Measurements from ENCODE around the gene LMF1.

Gene LMF1

DNA sequence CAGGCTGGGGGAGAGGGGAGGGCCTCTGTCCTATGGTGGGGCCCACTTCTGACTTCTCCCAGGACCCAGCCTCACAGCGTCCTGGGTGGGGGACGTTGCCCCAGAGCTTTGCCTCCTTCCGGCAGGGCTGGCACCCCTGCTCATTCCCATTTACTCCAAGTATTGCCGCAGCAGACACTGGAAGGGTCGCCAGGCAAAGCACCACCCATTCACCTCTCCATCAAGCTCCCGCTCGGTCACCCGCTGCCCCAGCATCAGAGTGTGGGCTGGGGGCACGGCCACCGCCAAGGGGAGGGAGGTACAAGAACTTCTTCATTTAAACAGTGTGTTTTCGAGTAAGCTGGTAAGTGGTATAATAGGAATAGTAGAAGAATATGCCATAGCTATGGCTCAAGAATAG is 117.5 kb downstream of the LMF1 start:
- FAIRE-seq (no peak), DNase-seq (ENCODE audit: insufficient read length, low spot score) (no peak)
- no peak for TF ChIP-seq SPI1 (IDR thresholded peaks at IDR 0.05; ENCODE audit: low read depth, low read length)
- no peak for TF ChIP-seq POLR2AphosphoS5 (IDR thresholded peaks at IDR 0.05; ENCODE audit: low read depth, low read length)
- no peak for TF ChIP-seq POU2F2 (IDR thresholded peaks at IDR 0.05; ENCODE audit: low read depth, low read length)
- no peak for TF ChIP-seq POLR2A (IDR thresholded peaks at IDR 0.05; ENCODE audit: low read depth, low read length)
- no peak for TF ChIP-seq TAF1 (IDR thresholded peaks at IDR 0.05; ENCODE audit: low read depth, low read length)
- TF ChIP-seq PAX5 (IDR thresholded peaks at IDR 0.05; ENCODE audit: insufficient read depth, low read length, severe bottlenecking): no peak

DNA sequence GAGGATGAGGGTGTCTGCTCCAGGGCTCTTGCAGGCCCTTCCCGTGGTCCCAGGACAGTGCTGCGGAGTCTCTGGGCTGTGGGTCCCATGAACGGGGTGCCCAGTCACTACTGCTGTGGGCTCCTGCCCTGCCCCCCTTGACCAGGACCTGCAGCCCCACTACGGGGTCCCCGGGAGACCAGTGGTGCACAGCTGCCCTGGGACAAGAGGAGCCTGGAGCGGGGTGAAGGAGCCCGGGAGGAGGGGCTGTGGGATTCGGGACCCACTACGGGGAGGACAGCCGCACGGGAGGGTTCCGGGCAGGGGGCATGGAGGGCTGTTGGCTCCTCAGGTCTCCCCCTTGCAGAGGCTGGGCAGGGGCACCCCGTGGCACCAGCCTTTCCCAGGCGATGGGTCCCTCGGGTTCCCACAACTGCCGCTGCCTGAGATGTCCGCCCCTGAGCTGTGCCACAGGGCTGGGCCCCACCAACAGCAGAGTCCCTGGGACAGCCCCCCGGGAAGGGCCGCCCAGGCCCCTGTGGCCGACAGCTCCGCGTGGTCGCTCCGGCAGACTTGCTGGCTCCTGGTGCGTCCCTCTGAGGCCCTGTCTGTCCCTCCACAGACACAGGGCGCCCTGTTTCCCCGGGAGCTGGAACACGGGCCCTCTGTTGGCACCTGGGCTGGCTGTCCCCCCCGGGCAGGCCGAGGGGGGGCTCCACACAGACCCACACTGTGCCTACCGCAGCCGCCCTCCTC is 118.2 kb downstream of the LMF1 start:
- DNase-seq (ENCODE audit: insufficient read length, low spot score): no peak
- no peak for FAIRE-seq
- TF ChIP-seq SPI1 (IDR thresholded peaks at IDR 0.05; ENCODE audit: low read depth, low read length) (no peak), TAF1 (IDR thresholded peaks at IDR 0.05; ENCODE audit: low read depth, low read length) (no peak), POU2F2 (IDR thresholded peaks at IDR 0.05; ENCODE audit: low read depth, low read length) (no peak), PAX5 (IDR thresholded peaks at IDR 0.05; ENCODE audit: insufficient read depth, low read length, severe bottlenecking) (no peak), POLR2AphosphoS5 (IDR thresholded peaks at IDR 0.05; ENCODE audit: low read depth, low read length) (no peak)

DNA sequence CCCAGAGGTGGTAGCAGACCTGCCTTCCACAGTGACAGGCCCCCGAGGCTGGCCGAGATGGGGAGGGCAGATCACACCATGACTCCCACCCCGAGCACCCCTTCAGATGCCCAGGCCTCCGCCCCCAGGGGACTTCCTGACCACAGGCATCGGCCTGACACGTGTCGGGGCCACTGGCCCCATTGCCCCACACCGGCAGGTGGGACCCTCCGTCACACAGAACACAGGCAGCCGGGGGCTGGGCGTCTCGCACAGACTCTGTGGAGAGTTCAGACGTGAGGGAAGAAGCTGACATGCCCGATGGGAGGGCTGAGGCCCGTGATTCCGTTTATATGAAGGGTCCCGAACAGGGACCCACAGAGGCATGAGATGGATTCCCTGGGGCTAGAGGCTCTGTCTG is 118.9 kb downstream of the LMF1 start:
- no peak for DNase-seq (ENCODE audit: insufficient read length, low spot score)
- FAIRE-seq: no peak
- TF ChIP-seq SPI1 (IDR thresholded peaks at IDR 0.05; ENCODE audit: low read depth, low read length): no peak
- no peak for TF ChIP-seq POLR2A (IDR thresholded peaks at IDR 0.05; ENCODE audit: low read depth, low read length)
- TF ChIP-seq PAX5 (IDR thresholded peaks at IDR 0.05; ENCODE audit: insufficient read depth, low read length, severe bottlenecking): no peak
- no peak for TF ChIP-seq TAF1 (IDR thresholded peaks at IDR 0.05; ENCODE audit: low read depth, low read length)
- no peak for TF ChIP-seq POLR2AphosphoS5 (IDR thresholded peaks at IDR 0.05; ENCODE audit: low read depth, low read length)
- no peak for TF ChIP-seq POU2F2 (IDR thresholded peaks at IDR 0.05; ENCODE audit: low read depth, low read length)

DNA sequence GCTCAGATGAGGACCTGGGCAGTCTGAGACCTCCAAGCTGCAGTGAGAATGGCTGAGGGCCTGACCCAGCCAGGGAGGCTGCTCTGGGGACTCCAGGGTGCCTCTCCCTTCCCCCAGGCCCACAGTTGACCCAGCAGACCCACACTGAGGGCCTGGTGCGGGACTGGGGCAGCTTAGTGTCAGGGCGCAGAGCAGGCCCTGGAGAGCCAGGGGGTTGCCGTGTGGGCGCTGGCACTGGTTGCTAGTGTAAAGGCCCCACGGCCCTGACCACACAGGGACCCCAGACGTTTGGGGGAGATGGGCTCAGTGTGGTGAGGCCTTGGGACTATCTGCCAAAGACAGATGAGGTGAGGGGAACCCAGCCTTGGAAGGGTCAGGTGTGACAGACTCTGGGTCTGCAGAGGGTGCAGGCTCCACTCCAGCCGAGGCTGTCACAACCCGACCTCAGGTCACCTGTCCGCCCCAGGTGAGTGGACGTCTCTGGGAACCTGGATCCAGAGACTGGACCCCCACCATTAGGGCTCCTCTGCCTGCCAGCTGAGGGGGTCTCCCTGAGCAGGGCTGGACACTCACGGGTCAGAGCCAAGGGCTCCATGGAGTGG is 119.5 kb downstream of the LMF1 start:
- TF ChIP-seq TAF1 (IDR thresholded peaks at IDR 0.05; ENCODE audit: low read depth, low read length): no peak
- TF ChIP-seq POU2F2 (IDR thresholded peaks at IDR 0.05; ENCODE audit: low read depth, low read length): no peak
- TF ChIP-seq PAX5 (IDR thresholded peaks at IDR 0.05; ENCODE audit: insufficient read depth, low read length, severe bottlenecking): no peak
- TF ChIP-seq POLR2AphosphoS5 (IDR thresholded peaks at IDR 0.05; ENCODE audit: low read depth, low read length): no peak
- TF ChIP-seq SPI1 (IDR thresholded peaks at IDR 0.05; ENCODE audit: low read depth, low read length): no peak
- TF ChIP-seq POLR2A (IDR thresholded peaks at IDR 0.05; ENCODE audit: low read depth, low read length): no peak
- FAIRE-seq (no peak), DNase-seq (ENCODE audit: insufficient read length, low spot score) (no peak)

DNA sequence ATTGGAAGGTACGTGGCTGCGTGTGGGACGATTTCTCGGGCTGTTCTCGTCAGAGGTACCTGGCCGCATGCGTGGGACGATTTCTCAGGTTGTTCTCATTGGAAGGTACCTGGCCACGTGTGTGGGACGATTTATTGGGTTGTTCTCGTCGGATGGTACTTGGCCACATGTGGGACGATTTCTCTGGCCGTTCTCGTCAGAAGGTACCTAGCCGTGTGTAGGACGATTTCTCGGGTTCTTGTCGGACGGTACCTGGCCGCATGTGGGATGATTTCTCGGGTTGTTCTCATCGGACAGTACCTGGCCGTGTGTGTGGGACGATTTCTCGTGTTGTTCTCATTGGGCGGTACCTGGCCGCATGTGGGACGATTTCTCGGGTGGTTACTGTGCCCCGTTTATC is 120.1 kb downstream of the LMF1 start:
- TF ChIP-seq PAX5 (IDR thresholded peaks at IDR 0.05; ENCODE audit: insufficient read depth, low read length, severe bottlenecking) (no peak), SPI1 (IDR thresholded peaks at IDR 0.05; ENCODE audit: low read depth, low read length) (no peak), POLR2AphosphoS5 (IDR thresholded peaks at IDR 0.05; ENCODE audit: low read depth, low read length) (no peak)
- no peak for FAIRE-seq

DNA sequence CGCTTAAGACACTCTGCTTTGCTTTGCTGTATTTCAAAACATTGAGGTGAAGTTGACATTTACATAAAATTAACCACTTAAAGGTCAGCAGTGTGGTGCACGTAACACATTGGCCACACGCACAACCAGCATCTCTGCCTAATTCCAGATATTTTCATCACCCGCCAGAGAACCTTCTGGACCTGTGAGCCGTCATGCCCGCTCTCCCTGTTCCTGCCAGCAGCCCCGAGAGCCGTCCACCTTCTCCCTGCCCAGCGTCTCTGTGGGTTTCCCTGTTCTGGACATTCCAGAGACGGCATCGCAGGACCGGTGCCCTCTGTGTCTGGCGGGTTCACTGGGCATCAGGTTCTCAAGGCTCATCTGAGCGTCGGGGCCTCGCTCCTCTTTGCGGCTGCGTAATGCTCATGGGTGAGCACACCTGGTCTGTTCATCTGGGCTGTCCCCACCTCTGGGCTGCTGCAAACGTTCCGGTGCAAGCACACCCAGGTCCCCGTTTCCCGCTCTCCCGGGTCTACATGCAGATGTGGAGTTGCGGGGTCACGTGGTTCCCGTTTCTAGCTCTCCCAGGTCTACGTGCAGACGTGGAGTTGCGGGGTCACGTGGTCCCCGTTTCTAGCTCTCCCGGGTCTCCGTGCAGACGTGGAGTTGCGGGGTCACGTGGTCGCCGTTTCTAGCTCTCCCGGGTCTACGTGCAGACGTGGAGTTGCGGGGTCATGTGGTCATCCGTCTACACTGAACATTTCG is 122.1 kb downstream of the LMF1 start:
- TF ChIP-seq SPI1 (IDR thresholded peaks at IDR 0.05; ENCODE audit: low read depth, low read length): no peak
- no peak for TF ChIP-seq POLR2AphosphoS5 (IDR thresholded peaks at IDR 0.05; ENCODE audit: low read depth, low read length)
- no peak for TF ChIP-seq TAF1 (IDR thresholded peaks at IDR 0.05; ENCODE audit: low read depth, low read length)
- TF ChIP-seq POLR2A (IDR thresholded peaks at IDR 0.05; ENCODE audit: low read depth, low read length): no peak
- TF ChIP-seq PAX5 (IDR thresholded peaks at IDR 0.05; ENCODE audit: insufficient read depth, low read length, severe bottlenecking): no peak
- DNase-seq (ENCODE audit: insufficient read length, low spot score): no peak
- no peak for FAIRE-seq

More for the DNA sequence above, 120.1 kb downstream of the LMF1 start:
- no peak for DNase-seq (ENCODE audit: insufficient read length, low spot score)

DNA sequence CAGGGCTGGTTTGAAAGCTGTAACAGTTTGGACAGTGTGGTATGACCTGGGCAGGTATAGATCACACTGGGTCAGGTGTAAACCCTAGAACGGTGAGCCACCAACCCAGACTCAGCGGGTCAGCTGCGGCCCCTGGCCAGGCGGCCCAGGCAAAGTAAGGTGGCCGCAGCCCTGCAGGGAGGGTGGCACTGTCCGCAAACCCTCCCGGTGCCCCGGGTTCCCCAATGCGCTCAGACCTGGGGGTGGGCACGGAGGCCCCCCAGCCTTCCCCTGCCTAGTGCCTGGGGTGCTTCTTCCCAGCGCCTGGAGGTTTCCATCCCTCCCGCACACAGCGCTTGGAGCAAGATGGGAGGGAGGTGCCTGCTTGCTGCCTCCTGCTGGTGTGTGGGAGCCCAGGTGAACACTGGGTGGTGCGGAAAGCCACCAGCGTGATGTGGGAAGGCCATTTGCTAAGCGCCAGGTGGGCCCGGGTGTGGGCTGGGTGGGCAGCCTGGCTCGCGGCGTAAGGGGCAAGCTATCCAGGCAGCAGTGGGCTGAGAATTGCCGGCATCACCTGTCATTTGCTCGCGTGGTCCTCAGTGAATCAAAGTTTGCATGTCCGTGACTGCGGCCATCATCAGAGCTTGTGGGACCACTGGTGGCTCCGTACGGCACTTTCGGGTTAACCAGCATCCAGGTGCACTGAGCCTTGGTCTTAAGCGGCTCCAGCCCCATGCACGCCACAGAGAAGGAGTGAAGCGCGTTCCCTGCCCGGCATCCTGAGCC is 122.9 kb downstream of the LMF1 start:
- DNase-seq (ENCODE audit: insufficient read length, low spot score) (no peak), FAIRE-seq (no peak)
- TF ChIP-seq POU2F2 (IDR thresholded peaks at IDR 0.05; ENCODE audit: low read depth, low read length): no peak
- no peak for TF ChIP-seq POLR2A (IDR thresholded peaks at IDR 0.05; ENCODE audit: low read depth, low read length)
- no peak for TF ChIP-seq SPI1 (IDR thresholded peaks at IDR 0.05; ENCODE audit: low read depth, low read length)
- no peak for TF ChIP-seq POLR2AphosphoS5 (IDR thresholded peaks at IDR 0.05; ENCODE audit: low read depth, low read length)
- no peak for TF ChIP-seq PAX5 (IDR thresholded peaks at IDR 0.05; ENCODE audit: insufficient read depth, low read length, severe bottlenecking)

DNA sequence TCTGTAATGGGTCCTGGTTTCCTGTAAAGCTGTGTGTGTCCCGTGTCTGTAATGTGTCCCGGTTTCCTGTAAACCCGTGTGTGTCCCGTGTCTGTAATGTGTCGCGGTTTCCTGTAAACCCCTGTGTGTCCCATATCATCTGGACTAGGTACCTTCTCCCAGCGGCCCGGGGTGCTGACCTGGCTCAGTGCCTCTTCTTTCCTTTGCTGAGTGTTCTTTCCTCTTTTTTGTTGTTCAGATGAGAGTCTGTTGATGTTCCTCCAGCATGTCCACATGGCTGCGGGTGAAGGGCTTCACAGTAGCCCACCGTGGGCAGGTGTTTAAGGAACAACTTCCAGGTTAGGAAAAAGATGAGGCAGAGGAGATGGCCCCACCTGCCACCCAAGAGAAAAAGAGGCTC is 123.6 kb downstream of the LMF1 start:
- DNase-seq (ENCODE audit: insufficient read length, low spot score) (no peak), FAIRE-seq (no peak)
- no peak for TF ChIP-seq SPI1 (IDR thresholded peaks at IDR 0.05; ENCODE audit: low read depth, low read length)
- TF ChIP-seq PAX5 (IDR thresholded peaks at IDR 0.05; ENCODE audit: insufficient read depth, low read length, severe bottlenecking): no peak
- TF ChIP-seq POU2F2 (IDR thresholded peaks at IDR 0.05; ENCODE audit: low read depth, low read length): no peak
- no peak for TF ChIP-seq POLR2A (IDR thresholded peaks at IDR 0.05; ENCODE audit: low read depth, low read length)
- TF ChIP-seq TAF1 (IDR thresholded peaks at IDR 0.05; ENCODE audit: low read depth, low read length): no peak
- TF ChIP-seq POLR2AphosphoS5 (IDR thresholded peaks at IDR 0.05; ENCODE audit: low read depth, low read length): no peak

DNA sequence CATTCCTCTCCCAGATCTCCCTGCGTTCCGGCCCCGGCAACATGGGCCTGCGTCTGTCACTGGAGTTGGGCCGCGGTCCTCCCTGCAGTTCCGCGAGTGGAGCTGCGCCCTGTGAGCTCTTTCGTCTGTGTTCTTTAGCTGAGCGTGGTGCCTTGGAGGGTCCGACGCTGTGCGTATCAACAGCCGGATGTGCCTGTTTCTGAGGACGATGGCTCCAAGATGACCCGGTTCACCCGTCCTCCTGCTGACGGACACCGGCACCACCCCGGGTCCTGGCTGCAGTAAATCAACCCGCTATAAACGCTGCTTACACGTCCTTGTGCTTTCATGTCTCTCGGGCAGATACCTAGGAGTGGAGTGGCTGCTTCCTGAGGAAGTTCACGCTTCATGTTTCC is 125.4 kb downstream of the LMF1 start:
- FAIRE-seq: no peak
- no peak for DNase-seq (ENCODE audit: insufficient read length, low spot score)
- TF ChIP-seq POLR2A (IDR thresholded peaks at IDR 0.05; ENCODE audit: low read depth, low read length) (no peak), PAX5 (IDR thresholded peaks at IDR 0.05; ENCODE audit: insufficient read depth, low read length, severe bottlenecking) (no peak), TAF1 (IDR thresholded peaks at IDR 0.05; ENCODE audit: low read depth, low read length) (no peak), POU2F2 (IDR thresholded peaks at IDR 0.05; ENCODE audit: low read depth, low read length) (no peak), POLR2AphosphoS5 (IDR thresholded peaks at IDR 0.05; ENCODE audit: low read depth, low read length) (no peak), SPI1 (IDR thresholded peaks at IDR 0.05; ENCODE audit: low read depth, low read length) (no peak)

Data from GM12891 (cell line).